ENCODE data around the gene POLG2. TPM values are rescaled to one million over a fixed set of nuclear protein-coding genes. Genes with fewer than 3 reads are reported as not detected.

Gene POLG2
- polyA plus RNA-seq, 1 experiment: 9.2 TPM

GRCh38 chr17:64532409-64532808 is 35.6 kb upstream of the POLG2 start:
- Histone ChIP-seq H3K4me3 (ENCODE audit: low read depth, low read length) (no peak overlapping the region), H3K9me3 (ENCODE audit: control insufficient read depth, insufficient read depth, low read length) (no peaks in the 10 kb centered on the region), H3K27me3 (ENCODE audit: control insufficient read depth, insufficient read depth, low read length) (no peaks in the 10 kb centered on the region), H3K27ac (ENCODE audit: low read depth, low read length) (no peak overlapping the region)
- TF ChIP-seq CTCF (IDR thresholded peaks at IDR 0.05; ENCODE audit: low read depth, low read length): no peak
- no peak for DNase-seq (ENCODE audit: low read depth, low spot score)
- CTCF ChIA-PET: interaction anchor here (1.2 kb wide), 1 partner anchor 13 kb away, joined by 3 read pairs; no protein-coding TSS in a partner anchor
- POLR2A ChIA-PET: interaction anchor here (1.1 kb wide), 1 partner anchor 26 kb away, joined by 4 read pairs; the partner anchor contains the start of gene CEP95

- DNase-seq (ENCODE audit: low read depth, low spot score): no peak
- CTCF ChIA-PET: interaction anchor here (1.2 kb wide), 1 partner anchor 14 kb away, joined by 3 read pairs; no protein-coding TSS in a partner anchor
- POLR2A ChIA-PET: interaction anchor here (1.1 kb wide), 1 partner anchor 25 kb away, joined by 4 read pairs; the partner anchor contains the start of gene CEP95
- no peak overlapping the region for H3K27ac ChIP-seq (ENCODE audit: low read depth, low read length)
- H3K27me3 ChIP-seq (ENCODE audit: control insufficient read depth, insufficient read depth, low read length): no peaks in the 10 kb centered on the region
- no peak for TF ChIP-seq CTCF (IDR thresholded peaks at IDR 0.05; ENCODE audit: low read depth, low read length)
- no peaks in the 10 kb centered on the region for H3K9me3 ChIP-seq (ENCODE audit: control insufficient read depth, insufficient read depth, low read length)
- H3K4me3 ChIP-seq (ENCODE audit: low read depth, low read length): no peak overlapping the region
These were observed 35.1 kb upstream of the POLG2 start for GRCh38 chr17:64531955-64532371.

GRCh38 chr17:64529221-64529620 is 32.4 kb upstream of the POLG2 start:
- ChIA-PET POLR2A (no interaction called here), CTCF (no interaction called here)
- Histone ChIP-seq H3K27me3 (ENCODE audit: control insufficient read depth, insufficient read depth, low read length) (no peaks in the 10 kb centered on the region), H3K9me3 (ENCODE audit: control insufficient read depth, insufficient read depth, low read length) (no peaks in the 10 kb centered on the region), H3K27ac (ENCODE audit: low read depth, low read length) (no peak overlapping the region), H3K4me3 (ENCODE audit: low read depth, low read length) (no peak overlapping the region)
- TF ChIP-seq CTCF (IDR thresholded peaks at IDR 0.05; ENCODE audit: low read depth, low read length): no peak
- no peak for DNase-seq (ENCODE audit: low read depth, low spot score)

- Histone ChIP-seq H3K4me3 (ENCODE audit: low read depth, low read length) (no peak overlapping the region), H3K9me3 (ENCODE audit: control insufficient read depth, insufficient read depth, low read length) (no peaks in the 10 kb centered on the region), H3K27me3 (ENCODE audit: control insufficient read depth, insufficient read depth, low read length) (no peaks in the 10 kb centered on the region), H3K27ac (ENCODE audit: low read depth, low read length) (no peak overlapping the region)
- ChIA-PET CTCF (no interaction called here), POLR2A (no interaction called here)
- TF ChIP-seq CTCF (IDR thresholded peaks at IDR 0.05; ENCODE audit: low read depth, low read length): no peak
- no peak for DNase-seq (ENCODE audit: low read depth, low spot score)
These were observed 31.1 kb upstream of the POLG2 start for GRCh38 chr17:64527914-64528313.

GRCh38 chr17:64520359-64520758 is 23.5 kb upstream of the POLG2 start:
- CTCF ChIA-PET: interaction anchor here (1.2 kb wide), 1 partner anchor 29 kb away, joined by 4 read pairs; no protein-coding TSS in a partner anchor

More at GRCh38 chr17:64520359-64520758, 23.5 kb upstream of the POLG2 start:
- Histone ChIP-seq H3K4me3 (ENCODE audit: low read depth, low read length) (no peak overlapping the region), H3K27ac (ENCODE audit: low read depth, low read length) (no peak overlapping the region), H3K27me3 (ENCODE audit: control insufficient read depth, insufficient read depth, low read length) (no peaks in the 10 kb centered on the region), H3K9me3 (ENCODE audit: control insufficient read depth, insufficient read depth, low read length) (no peaks in the 10 kb centered on the region)
- TF ChIP-seq CTCF (IDR thresholded peaks at IDR 0.05; ENCODE audit: low read depth, low read length): no peak
- DNase-seq (ENCODE audit: low read depth, low spot score): no peak
- POLR2A ChIA-PET: interaction anchor here (2.2 kb wide), 1 partner anchor 15 kb away, joined by 5 read pairs; the partner anchor contains the start of gene DDX5
